A549 treated with dexamethasone at 1 μM for 4 hours (cell line): ENCODE results near the gene PROB1. TPM values are rescaled to one million over a fixed set of nuclear protein-coding genes. Genes with fewer than 3 reads are reported as not detected.

Experiments
- total RNA-seq: library from RNA; stranded (reverse); fragments of 200-300 nt; extraction: Qiagen RNA extraction; gene quantifications from 5 replicates; pipeline ENCODE4 v1.2.3, GENCODE V29; 2022

Gene PROB1, protein sequence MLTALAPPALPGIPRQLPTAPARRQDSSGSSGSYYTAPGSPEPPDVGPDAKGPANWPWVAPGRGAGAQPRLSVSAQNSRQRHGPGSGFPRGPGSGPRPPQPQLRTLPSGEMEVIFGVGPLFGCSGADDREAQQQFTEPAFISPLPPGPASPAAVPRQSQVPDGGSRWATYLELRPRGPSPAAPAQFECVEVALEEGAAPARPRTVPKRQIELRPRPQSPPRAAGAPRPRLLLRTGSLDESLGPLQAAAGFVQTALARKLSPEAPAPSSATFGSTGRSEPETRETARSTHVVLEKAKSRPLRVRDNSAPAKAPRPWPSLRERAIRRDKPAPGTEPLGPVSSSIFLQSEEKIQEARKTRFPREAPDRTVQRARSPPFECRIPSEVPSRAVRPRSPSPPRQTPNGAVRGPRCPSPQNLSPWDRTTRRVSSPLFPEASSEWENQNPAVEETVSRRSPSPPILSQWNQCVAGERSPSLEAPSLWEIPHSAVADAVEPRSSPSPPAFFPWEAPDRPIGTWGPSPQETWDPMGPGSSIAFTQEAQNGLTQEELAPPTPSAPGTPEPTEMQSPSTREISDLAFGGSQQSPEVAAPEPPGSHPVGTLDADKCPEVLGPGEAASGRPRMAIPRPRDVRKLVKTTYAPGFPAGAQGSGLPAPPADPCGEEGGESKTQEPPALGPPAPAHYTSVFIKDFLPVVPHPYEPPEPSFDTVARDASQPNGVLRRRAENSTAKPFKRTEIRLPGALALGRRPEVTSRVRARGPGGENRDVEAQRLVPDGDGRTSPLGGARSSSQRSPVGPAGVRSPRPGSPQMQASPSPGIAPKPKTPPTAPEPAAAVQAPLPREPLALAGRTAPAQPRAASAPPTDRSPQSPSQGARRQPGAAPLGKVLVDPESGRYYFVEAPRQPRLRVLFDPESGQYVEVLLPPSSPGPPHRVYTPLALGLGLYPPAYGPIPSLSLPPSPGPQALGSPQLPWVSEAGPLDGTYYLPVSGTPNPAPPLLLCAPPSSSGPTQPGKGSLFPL
- total RNA-seq: 0.12 to 0.27 TPM (median 0.24 TPM) in 5 replicates

DNA sequence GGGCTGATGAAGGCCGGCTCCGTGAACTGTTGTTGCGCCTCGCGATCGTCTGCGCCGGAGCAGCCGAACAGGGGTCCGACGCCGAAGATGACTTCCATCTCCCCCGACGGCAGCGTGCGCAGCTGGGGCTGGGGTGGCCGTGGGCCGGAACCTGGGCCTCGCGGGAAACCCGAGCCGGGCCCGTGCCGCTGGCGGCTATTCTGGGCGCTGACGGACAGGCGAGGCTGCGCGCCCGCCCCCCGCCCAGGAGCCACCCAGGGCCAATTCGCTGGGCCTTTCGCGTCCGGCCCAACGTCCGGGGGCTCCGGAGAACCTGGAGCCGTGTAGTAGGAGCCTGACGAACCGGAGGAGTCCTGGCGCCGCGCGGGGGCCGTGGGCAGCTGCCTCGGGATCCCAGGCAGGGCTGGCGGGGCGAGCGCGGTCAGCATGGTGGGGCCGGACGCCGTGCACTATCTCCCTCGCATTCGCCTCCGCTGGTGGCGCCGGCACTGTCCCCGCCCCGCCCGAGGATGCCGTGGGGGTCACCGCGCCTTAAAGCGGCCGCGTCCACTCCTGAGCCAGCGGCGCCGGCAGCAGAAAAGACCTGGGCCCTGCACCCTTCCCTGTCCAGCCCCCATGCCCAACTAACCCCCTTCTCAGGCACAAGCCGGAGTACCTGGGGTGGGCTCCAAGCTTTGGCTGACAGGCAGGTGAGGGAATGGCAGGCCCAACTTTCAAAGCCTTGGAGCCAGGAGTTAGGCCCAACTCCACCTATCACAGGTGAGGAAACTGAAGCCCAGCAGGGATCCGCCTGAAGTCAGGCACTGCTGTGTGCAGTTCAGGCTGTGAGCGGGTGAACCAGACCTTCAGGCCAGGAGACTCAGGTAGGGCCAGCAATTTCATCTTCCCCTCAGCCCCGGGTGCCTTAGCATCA lies at the start of gene PROB1:
PROB1 (minus strand) TSS at position 451 of the 913 bp plus-strand sequence; CDS start at position 428, 23 bp downstream.

DNA sequence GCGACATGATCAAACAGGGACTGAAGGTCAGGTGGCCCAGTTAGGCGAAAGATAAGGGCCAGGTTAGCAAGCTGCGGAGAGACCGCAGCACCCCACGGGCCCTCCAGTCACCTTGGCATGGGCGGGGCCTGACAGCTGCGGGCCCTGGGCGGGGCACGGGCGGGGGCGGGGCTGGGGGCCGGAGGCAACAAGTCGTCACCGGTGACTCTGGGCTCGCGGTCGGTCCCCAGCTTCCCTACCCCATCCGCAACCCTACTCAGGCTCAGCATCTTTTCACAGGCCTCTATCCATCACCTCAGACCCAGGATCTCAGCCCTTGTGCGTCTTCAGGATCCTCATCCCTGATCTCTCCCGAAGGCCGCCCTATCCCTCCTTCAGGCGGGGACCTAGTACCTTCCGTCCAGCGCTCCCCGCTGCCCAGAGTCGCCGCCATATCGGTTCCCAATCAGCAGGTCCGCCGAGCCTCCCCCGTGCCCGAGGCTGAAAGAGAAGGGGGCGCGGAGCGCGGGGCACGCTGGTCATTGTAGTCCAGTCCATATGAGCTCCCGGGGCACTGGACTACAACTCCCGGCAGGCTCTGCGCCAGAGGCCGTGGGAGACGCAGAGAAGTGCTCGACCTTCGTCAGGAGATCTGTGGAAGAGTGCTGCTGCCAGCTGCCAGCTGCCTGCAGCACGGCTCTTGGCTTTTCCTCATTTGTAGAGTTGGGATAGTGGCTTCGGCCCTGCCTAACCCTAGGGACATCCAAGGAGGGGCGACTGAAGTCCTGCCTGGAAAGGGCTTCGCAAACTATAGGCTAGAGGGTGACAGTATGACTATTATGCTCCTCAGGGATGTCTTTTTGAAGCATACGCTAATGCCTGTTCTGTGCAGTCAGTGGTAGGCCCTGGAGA lies 44.4 kb upstream of the PROB1 start, which contains the start of gene DNAJC18:
DNAJC18 (minus strand) TSS at position 513 of the 891 bp plus-strand sequence; CDS start at position 433, 80 bp downstream.

GRCh38 chr5:139403787-139404483 lies 9.0 kb upstream of the PROB1 start, which contains the start of gene SPATA24:
SPATA24 (minus strand) TSS chr5:139404089; CDS start chr5:139404060, 29 bp downstream.

GRCh38 chr5:139389701-139390638 lies 4.9 kb downstream of the PROB1 start, which contains the start of gene MZB1:
MZB1 (minus strand) TSS chr5:139389913; CDS start chr5:139389856, 57 bp downstream.

DNA sequence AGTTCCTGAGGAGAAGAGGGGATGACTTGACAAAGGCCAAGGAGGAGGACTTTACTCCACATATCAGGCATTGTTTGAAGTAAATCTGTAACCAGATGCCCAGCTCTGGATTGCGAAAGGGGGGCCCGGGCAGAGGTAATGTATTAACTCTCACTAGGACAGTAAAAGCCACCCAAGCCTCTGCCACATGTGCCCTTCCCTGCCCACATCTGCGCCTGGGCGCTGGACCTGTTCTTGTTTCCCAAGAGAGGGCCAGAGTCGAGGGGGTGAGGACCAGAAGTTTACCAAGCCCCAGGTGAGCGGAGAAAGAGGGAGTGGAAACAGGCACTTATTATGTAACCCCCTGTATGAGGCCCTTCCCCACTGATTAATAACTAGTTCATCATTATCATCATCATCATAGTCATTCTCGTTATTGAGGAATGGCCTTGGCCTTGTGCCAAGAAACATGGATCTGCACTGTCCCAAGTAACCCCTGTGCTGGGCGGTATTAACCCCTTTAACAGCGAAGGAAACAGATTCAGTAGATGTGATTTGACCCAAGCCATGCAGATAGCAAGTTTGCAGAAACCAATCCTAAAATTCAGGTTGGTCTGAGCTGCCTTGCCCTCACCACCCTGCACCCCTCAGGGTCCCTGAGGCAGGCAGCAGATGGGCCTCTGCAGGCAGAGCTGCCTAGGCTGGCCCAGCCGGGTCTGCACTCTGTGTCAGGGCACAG lies 11.5 kb downstream of the PROB1 start, which contains the start of gene SLC23A1:
SLC23A1 (minus strand) TSS at position 23 of the 718 bp plus-strand sequence. CDS start 44 bp downstream, outside the sequence.

DNA sequence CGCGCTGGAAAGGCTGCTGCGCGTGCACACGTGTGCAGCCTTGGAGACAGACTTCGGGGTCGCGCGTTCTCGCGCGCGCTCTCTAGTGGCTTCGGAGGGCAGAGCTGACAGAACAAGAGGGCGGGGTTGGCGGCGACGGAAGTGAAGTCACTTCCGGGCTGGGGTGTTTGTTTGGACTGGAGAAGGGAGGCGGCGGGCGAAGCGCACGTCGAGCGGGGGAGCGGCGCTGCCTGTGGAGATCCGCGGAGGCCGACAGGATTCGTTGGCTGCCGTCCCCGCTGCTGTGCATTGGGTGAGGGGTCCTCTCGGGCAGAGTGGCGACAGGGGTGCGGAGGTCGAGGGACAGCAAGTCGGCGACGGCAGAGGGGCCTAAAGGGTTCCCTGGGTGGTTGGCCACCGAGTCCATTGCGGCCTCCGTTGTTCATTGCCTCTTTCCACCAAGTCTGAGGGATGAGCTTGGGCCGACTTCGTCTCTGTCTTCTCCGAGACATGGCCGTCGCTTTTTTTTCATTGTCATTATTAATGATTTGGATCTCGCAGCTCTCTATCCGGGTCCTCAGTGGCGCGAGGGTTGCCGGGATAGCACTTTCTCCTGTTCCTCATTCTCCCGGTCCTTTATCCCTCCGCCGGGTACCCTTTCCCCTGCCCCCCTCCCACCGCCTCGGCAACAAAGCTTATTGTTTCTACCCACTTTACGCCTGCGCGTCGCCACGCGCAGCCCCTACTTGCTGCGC lies 53.0 kb downstream of the PROB1 start, which contains the start of gene PAIP2:
PAIP2 (plus strand) TSS at position 166 of the 734 bp plus-strand sequence. CDS start 21,931 bp downstream, outside the sequence.

Other genes starting within 250 kb of the PROB1 start
- gene SIL1, start 196.7 kb downstream of the PROB1 start, total RNA-seq: 22.3 to 26.9 TPM (median 24.4 TPM) in 5 replicates
- 160 to 218 TPM (median 176 TPM) in 5 replicates for gene MATR3, start 101.4 kb downstream of the PROB1 start, total RNA-seq
- 80.9 to 96.6 TPM (median 87.0 TPM) in 5 replicates for gene PAIP2, start 53.2 kb downstream of the PROB1 start, total RNA-seq
- 0.79 to 1.6 TPM (median 1.4 TPM) in 5 replicates for gene SLC23A1, start 11.8 kb downstream of the PROB1 start, total RNA-seq
- 0.09 to 0.20 TPM in 2 of 5 replicates, not detected in the others for gene MZB1, start 5.2 kb downstream of the PROB1 start, total RNA-seq
- gene SPATA24, start 9.0 kb upstream of the PROB1 start, total RNA-seq: 4.7 to 5.3 TPM (median 4.9 TPM) in 5 replicates
- gene DNAJC18, start 44.4 kb upstream of the PROB1 start, total RNA-seq: 5.3 to 8.6 TPM (median 7.1 TPM) in 5 replicates
- gene ECSCR, start 67.6 kb upstream of the PROB1 start, total RNA-seq: not detected in 5 replicates
- not detected in 5 replicates for gene SMIM33, start 75.9 kb upstream of the PROB1 start, total RNA-seq
- 0.74 to 1.1 TPM (median 0.77 TPM) in 5 replicates for gene STING1, start 87.7 kb upstream of the PROB1 start, total RNA-seq
- gene UBE2D2, start 166.2 kb upstream of the PROB1 start, total RNA-seq: 125 to 205 TPM (median 182 TPM) in 5 replicates